Sigmoid colon (tissue), 4 donors: ENCODE measurements around the gene UTP3.

Source experiments
- CTCF ChIP-seq, 4 experiments: fragments of 450-650 bp in 3 of 4; fragments of 200-600 bp in 1 of 4; IDR thresholded peaks; one replicate each; pipeline ENCODE4 v1.5.1; 2016 to 2019; ENCODE audit warnings: antibody characterized with exemption in 4 of 4, mild to moderate bottlenecking in 3 of 4, moderate library complexity in 2 of 4
- POLR2AphosphoS5 ChIP-seq, 4 donors: sonication (generic); formaldehyde crosslinking; IDR thresholded peaks; one replicate each; pipeline ENCODE4 v1.6.1; 2017; ENCODE audit warnings: antibody characterized with exemption in 4 of 4

GRCh38 chr4:70706516-70706915, 18.2 kb downstream of the UTP3 start:
- TF ChIP-seq CTCF (IDR thresholded peaks at IDR 0.05): no peak
- TF ChIP-seq POLR2AphosphoS5 (IDR thresholded peaks at IDR 0.05): no peak
